Type B pancreatic cell (in vitro differentiated cells): ENCODE results near the gene THAP6. TPM values are rescaled to one million over a fixed set of nuclear protein-coding genes. Genes with fewer than 3 reads are reported as not detected.

ENCODE experiments used
- DNase-seq: peaks from one replicate; pipeline ENCODE4 v3.0.0; 2021; ENCODE audit warnings: mixed read lengths; ENCODE audit not compliant: unreplicated experiment; ENCODE audit errors: extremely low spot score
- H3K27ac Mint-ChIP-seq: 2 replicates; pipeline ENCODE4 v1.8.0; 2021; ENCODE audit warnings: mild to moderate bottlenecking, mixed read lengths
- H3K27me3 Mint-ChIP-seq: 2 replicates; pipeline ENCODE4 v1.8.0; 2021; ENCODE audit warnings: mixed read lengths
- H3K36me3 Mint-ChIP-seq: 2 replicates; pipeline ENCODE4 v1.8.0; 2021; ENCODE audit warnings: mixed read lengths
- H3K4me1 Mint-ChIP-seq: one replicate; pipeline ENCODE4 v1.8.0; 2021; ENCODE audit warnings: mixed read lengths; ENCODE audit not compliant: unreplicated experiment
- H3K4me3 Mint-ChIP-seq: 2 replicates; pipeline ENCODE4 v1.8.0; 2021; ENCODE audit warnings: mild to moderate bottlenecking, mixed read lengths
- H3K9me3 Mint-ChIP-seq: 2 replicates; pipeline ENCODE4 v1.8.0; 2021; ENCODE audit warnings: mixed read lengths
- long read RNA-seq: library from polyadenylated mRNA; unstranded; transcript quantifications from one replicate; pipeline ENCODE4 v2.0.0, GENCODE V29; 2020
- total RNA-seq: library from RNA; stranded (reverse); gene quantifications from 2 replicates; pipeline ENCODE4 v1.2.1, GENCODE V29; 2021; ENCODE audit warnings: low replicate concordance
- TF ChIP-seq, protein P1 (sequence below): fragments of 200-600 bp; sonication (generic); conservative IDR thresholded peaks from 2 replicates; pipeline ENCODE4 v1.5.0; 2021; ENCODE audit warnings: antibody characterized with exemption, mild to moderate bottlenecking

THAP6 gene, protein sequence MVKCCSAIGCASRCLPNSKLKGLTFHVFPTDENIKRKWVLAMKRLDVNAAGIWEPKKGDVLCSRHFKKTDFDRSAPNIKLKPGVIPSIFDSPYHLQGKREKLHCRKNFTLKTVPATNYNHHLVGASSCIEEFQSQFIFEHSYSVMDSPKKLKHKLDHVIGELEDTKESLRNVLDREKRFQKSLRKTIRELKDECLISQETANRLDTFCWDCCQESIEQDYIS
- 15.1 and 19.1 TPM in 2 replicates for total RNA-seq
- long read RNA-seq, transcript THAP6-201 (5 exons, 3,549 nt), result major isoform, 53 of 64 reads
- long read RNA-seq, partial matches to known transcripts, result 1 of 64 reads
- long read RNA-seq, other reads (novel, unspliced or antisense), result 6 of 64 reads

DNA sequence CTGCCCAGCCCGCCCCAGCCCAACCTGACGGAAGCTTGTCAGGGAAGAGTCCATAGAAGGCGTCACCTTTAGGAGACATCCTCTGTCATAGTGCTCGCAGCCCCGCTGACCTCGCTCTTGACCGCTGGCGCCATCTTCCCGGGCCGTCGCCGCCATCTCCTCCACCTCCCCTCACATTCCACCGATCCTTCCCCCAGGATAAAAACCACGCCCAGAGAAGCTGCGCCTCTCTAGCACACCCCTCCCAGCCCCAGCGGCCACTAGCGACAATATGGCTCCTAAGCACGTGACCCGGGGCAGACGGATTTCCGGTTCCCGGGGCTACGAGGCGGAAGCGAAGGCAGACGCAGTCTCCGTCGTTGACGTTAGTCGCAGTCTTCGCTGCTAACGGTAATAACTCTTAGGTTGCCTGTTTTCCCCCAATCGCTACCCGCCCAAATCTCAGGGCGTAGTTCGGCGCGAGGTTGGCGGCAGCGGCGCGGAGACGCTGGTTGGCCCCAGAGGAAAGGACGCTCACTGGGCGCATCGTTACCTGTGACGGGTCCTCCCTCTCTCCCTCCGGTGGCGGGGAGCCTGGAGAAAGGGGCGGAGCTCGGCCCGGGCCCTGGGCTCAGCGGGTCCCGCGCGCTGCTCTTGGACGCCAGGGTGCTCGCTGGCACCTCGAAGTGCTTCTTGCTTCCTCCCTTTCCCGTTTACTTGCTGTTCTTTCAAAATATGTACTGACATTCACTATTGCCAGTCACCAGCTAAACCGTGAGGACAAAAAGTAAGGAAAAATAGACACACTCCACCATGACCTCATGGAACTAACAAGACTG lies at the start of gene THAP6, which contains the start of gene RCHY1:
THAP6 (plus strand) TSS at position 343 of the 818 bp plus-strand sequence. CDS start 980 bp downstream, outside the sequence.
RCHY1 (minus strand) TSS at position 273 of the 818 bp plus-strand sequence; CDS start at position 156, 117 bp downstream.
- TF ChIP-seq, protein P1, sequence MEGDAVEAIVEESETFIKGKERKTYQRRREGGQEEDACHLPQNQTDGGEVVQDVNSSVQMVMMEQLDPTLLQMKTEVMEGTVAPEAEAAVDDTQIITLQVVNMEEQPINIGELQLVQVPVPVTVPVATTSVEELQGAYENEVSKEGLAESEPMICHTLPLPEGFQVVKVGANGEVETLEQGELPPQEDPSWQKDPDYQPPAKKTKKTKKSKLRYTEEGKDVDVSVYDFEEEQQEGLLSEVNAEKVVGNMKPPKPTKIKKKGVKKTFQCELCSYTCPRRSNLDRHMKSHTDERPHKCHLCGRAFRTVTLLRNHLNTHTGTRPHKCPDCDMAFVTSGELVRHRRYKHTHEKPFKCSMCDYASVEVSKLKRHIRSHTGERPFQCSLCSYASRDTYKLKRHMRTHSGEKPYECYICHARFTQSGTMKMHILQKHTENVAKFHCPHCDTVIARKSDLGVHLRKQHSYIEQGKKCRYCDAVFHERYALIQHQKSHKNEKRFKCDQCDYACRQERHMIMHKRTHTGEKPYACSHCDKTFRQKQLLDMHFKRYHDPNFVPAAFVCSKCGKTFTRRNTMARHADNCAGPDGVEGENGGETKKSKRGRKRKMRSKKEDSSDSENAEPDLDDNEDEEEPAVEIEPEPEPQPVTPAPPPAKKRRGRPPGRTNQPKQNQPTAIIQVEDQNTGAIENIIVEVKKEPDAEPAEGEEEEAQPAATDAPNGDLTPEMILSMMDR, result no peak
- H3K9me3 Mint-ChIP-seq, result no peaks in the 10 kb centered on the region
- peak within 1 kb of the TSS; percentile 98 for H3K27ac Mint-ChIP-seq

DNA sequence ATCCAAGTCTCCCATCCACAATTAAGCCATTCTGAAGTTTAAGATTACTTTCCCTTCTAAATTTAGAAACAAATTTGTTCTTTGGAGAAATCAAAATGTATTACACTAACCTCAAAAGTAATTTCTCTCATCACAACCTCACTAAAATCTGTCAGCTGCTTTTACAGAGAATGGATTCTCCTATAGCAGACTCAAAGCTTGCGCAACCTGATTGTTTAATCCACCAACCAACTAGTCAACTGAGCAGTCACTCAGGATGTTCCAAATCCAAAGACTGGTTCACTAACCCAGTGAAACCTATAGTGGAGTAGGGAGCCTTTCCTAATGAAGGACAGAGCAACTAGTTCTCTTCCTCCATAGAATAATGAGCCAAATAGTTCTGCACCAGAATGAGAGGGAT lies 44.4 kb upstream of the THAP6 start:
- no peaks in the 10 kb centered on the region for H3K27me3 Mint-ChIP-seq
- no peak overlapping the region for H3K4me3 Mint-ChIP-seq
- no peak for DNase-seq
- H3K9me3 Mint-ChIP-seq, result no peaks in the 10 kb centered on the region
- H3K36me3 Mint-ChIP-seq, result peaks cover 4% of the 10 kb centered on the region
- H3K27ac Mint-ChIP-seq, result no peak overlapping the region
- no peaks in the 10 kb centered on the region for H3K4me1 Mint-ChIP-seq
- TF ChIP-seq, protein P1, result no peak

More for the DNA sequence above, at the start of gene THAP6, which contains the start of gene RCHY1:
- H3K36me3 Mint-ChIP-seq, result peaks cover 22% of the 10 kb centered on the region
- no peaks in the 10 kb centered on the region for H3K27me3 Mint-ChIP-seq
- DNase-seq, result peak; percentile 93
- H3K4me1 Mint-ChIP-seq, result peaks cover 15% of the 10 kb centered on the region
- no peak within 1 kb of the TSS for H3K4me3 Mint-ChIP-seq

DNA sequence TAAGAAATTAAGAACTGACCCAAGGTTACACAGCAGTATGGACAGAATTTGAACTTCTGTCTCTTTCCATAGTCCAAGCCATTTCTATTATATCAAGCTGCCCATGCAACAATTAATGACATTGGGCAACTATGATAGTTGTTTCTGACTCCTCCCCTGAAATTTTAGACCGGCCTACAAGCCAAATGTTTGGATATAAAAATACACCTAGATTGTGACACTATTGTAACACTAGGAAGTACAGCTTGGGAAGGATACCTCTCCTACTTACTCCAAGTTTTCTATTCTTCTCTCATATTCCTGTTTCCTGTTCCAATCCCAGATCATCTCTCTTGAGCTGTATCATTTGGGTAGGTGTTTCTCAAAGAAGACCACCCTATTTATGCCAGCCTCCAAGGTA lies 43.5 kb upstream of the THAP6 start:
- no peak for DNase-seq
- no peak overlapping the region for H3K4me3 Mint-ChIP-seq
- no peaks in the 10 kb centered on the region for H3K9me3 Mint-ChIP-seq
- no peaks in the 10 kb centered on the region for H3K27me3 Mint-ChIP-seq
- peaks cover 4% of the 10 kb centered on the region for H3K36me3 Mint-ChIP-seq
- TF ChIP-seq, protein P1, result no peak
- no peak overlapping the region for H3K27ac Mint-ChIP-seq
- no peaks in the 10 kb centered on the region for H3K4me1 Mint-ChIP-seq

DNA sequence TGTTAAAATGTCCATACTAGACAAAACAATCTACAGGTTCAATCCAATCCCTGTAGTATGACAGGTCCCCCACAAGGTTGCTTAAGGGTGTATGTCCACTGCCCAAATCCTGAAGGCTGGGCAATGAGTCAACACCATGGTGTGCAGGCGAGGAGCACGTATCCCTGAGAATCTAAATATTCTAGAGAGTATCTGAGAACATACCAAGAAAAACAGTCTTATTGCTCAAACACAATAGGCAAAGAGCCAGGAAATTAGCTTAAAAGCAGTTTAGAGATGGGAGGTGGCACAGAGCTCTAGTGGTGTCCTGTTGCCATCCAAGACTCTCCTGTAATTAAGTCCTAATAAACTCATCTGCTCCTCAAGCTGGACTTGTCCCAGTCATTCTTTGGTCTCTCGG lies 37.1 kb upstream of the THAP6 start:
- TF ChIP-seq, protein P1, result no peak
- no peaks in the 10 kb centered on the region for H3K27me3 Mint-ChIP-seq
- peaks cover 6% of the 10 kb centered on the region for H3K9me3 Mint-ChIP-seq
- no peak for DNase-seq
- no peak overlapping the region for H3K27ac Mint-ChIP-seq
- H3K4me3 Mint-ChIP-seq, result no peak overlapping the region
- peaks cover 49% of the 10 kb centered on the region for H3K36me3 Mint-ChIP-seq
- H3K4me1 Mint-ChIP-seq, result no peaks in the 10 kb centered on the region

DNA sequence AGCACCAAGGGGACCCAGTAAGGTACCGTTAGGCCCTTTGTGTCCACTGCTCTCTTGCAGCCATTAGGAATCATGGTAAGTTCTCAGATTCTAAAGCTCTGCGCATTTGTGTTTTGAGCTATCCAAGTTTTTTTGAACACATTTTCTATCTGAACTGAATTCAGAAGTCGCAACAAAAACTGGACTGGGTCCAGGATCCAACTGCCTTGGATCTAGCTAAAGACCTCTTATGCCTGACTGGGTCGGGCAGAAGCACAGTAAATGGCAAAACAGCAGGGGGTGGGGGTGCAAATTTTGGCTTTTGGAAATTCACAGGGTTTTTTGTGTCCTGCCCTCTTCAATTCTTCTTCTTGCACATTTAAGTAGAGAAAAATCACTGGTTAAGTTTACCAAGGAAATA lies 30.1 kb upstream of the THAP6 start:
- Mint-ChIP-seq H3K27ac (no peak overlapping the region), H3K27me3 (no peaks in the 10 kb centered on the region), H3K9me3 (no peaks in the 10 kb centered on the region), H3K36me3 (peaks cover 33% of the 10 kb centered on the region), H3K4me1 (no peaks in the 10 kb centered on the region), H3K4me3 (no peak overlapping the region)
- no peak for DNase-seq
- TF ChIP-seq, protein P1, result no peak
